ENCODE results near the gene OR13F1. TPM values are rescaled to one million over a fixed set of nuclear protein-coding genes. Genes with fewer than 3 reads are reported as not detected.

The OR13F1 gene, protein sequence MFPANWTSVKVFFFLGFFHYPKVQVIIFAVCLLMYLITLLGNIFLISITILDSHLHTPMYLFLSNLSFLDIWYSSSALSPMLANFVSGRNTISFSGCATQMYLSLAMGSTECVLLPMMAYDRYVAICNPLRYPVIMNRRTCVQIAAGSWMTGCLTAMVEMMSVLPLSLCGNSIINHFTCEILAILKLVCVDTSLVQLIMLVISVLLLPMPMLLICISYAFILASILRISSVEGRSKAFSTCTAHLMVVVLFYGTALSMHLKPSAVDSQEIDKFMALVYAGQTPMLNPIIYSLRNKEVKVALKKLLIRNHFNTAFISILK
- not detected for total RNA-seq

DNA sequence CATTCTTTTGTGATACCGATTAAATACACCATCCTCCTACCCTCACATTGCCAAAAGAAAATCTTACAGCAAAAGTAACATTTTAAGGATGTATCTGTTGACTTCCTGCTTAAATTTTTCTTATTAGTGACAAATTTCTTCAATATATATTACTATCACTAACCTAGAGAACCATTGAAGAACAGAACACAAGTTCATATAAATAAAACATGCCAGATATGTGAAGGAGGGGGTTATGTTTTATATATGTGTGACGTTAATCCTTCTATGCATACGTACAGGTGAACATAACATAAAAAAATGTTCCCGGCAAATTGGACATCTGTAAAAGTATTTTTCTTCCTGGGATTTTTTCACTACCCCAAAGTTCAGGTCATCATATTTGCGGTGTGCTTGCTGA, at the start of gene OR13F1:
TSS of gene OR13F1 (plus strand) at position 301 of the 400 bp plus-strand sequence. CDS start at position 301, 0 bp downstream.
- H3K4me1 ChIP-seq = no peaks in the 10 kb centered on the region
- H3K4me3 ChIP-seq = no peak within 1 kb of the TSS
- H3K9me3 ChIP-seq = no peaks in the 10 kb centered on the region
- no peaks in the 10 kb centered on the region for H3K27me3 ChIP-seq
- H3K27ac ChIP-seq = no peak within 1 kb of the TSS
- TF ChIP-seq, protein P1, sequence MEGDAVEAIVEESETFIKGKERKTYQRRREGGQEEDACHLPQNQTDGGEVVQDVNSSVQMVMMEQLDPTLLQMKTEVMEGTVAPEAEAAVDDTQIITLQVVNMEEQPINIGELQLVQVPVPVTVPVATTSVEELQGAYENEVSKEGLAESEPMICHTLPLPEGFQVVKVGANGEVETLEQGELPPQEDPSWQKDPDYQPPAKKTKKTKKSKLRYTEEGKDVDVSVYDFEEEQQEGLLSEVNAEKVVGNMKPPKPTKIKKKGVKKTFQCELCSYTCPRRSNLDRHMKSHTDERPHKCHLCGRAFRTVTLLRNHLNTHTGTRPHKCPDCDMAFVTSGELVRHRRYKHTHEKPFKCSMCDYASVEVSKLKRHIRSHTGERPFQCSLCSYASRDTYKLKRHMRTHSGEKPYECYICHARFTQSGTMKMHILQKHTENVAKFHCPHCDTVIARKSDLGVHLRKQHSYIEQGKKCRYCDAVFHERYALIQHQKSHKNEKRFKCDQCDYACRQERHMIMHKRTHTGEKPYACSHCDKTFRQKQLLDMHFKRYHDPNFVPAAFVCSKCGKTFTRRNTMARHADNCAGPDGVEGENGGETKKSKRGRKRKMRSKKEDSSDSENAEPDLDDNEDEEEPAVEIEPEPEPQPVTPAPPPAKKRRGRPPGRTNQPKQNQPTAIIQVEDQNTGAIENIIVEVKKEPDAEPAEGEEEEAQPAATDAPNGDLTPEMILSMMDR (IDR thresholded peaks at IDR 0.05) = no peak
- no peaks in the 10 kb centered on the region for H3K36me3 ChIP-seq
- DNase-seq (ENCODE audit: low spot score in 2 of 2) = no peak
- intact Hi-C loops (cut with DNase I) = no loop called here

DNA sequence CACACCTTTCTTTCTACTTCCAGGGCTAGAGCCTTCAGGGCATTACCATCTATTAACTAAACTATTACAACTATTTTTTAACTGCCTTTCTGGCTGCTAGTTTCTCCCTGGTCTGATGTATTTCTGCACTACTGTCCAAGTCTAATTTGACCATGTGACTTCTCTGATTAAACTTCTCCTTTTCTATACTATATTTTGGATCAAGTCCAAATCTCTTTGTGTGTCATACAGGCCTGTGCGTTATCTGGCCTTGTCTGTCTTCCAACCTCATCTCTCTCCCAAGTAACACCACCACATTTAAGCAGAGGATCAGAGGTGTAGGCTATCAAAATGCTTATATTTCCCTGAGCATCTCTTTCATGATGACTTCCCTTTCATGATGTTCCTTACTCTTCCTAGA, 47.2 kb upstream of the OR13F1 start:
- no peak for DNase-seq (ENCODE audit: low spot score in 2 of 2)
- no peaks in the 10 kb centered on the region for H3K9me3 ChIP-seq
- TF ChIP-seq, protein P1 (IDR thresholded peaks at IDR 0.05) = no peak

DNA sequence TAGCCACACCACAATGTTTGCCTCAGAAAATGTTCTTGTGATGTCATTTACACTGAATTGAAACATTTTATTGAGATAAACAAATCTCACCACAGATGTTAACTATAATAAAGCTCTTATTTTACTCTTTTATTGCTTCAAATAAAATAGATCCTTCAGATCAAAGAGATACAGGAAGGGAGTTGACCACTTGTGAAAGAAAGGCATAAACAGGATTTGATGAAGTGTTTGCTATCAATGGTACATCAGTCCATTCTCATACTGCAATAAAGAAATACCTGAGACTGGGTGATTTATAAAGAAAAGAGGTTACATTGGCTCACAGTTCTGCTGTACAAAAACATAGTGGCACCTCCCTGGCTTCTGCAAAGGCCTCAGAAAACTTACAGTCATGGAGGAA, 40.2 kb upstream of the OR13F1 start:
- Histone ChIP-seq H3K4me1 (no peaks in the 10 kb centered on the region), H3K4me3 (no peak overlapping the region), H3K9me3 (peaks cover 0 to 7% of the 10 kb centered on the region in 2 donors), H3K36me3 (no peaks in the 10 kb centered on the region), H3K27me3 (no peaks in the 10 kb centered on the region), H3K27ac (no peak overlapping the region)
- no peak for DNase-seq (ENCODE audit: low spot score in 2 of 2)
- TF ChIP-seq, protein P1 (IDR thresholded peaks at IDR 0.05) = no peak
- intact Hi-C loops (cut with DNase I) = no loop called here

More for the DNA sequence above, 47.2 kb upstream of the OR13F1 start:
- Histone ChIP-seq H3K36me3 (no peaks in the 10 kb centered on the region), H3K27me3 (no peaks in the 10 kb centered on the region), H3K27ac (no peak overlapping the region), H3K4me3 (no peak overlapping the region), H3K4me1 (no peaks in the 10 kb centered on the region)
- intact Hi-C loops (cut with DNase I) = no loop called here

DNA sequence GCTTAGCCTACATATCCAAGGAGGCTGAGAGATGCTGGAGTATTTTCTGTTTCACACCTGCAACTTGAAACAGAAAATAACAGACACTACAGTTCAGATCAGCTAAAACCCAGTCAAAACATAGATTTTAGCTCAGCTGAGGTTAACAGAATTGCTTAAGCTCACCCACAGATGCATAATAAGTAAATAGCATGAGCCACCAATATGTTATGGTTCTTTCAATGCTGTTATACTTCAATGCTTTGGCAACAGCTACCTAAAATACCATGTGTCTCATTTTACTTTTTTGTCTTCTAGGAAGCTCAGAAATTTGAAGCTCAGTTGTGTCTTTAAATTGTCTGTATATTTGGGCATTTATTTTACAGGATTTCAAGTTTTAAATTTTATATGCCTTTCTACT, 35.8 kb upstream of the OR13F1 start:
- H3K4me1 ChIP-seq = no peaks in the 10 kb centered on the region
- peaks cover 0 to 7% of the 10 kb centered on the region in 2 donors for H3K9me3 ChIP-seq
- no peak overlapping the region for H3K27ac ChIP-seq
- intact Hi-C loops (cut with DNase I) = no loop called here
- H3K27me3 ChIP-seq = no peaks in the 10 kb centered on the region
- H3K36me3 ChIP-seq = no peaks in the 10 kb centered on the region
- TF ChIP-seq, protein P1 (IDR thresholded peaks at IDR 0.05) = no peak
- no peak overlapping the region for H3K4me3 ChIP-seq
- DNase-seq (ENCODE audit: low spot score in 2 of 2) = no peak

DNA sequence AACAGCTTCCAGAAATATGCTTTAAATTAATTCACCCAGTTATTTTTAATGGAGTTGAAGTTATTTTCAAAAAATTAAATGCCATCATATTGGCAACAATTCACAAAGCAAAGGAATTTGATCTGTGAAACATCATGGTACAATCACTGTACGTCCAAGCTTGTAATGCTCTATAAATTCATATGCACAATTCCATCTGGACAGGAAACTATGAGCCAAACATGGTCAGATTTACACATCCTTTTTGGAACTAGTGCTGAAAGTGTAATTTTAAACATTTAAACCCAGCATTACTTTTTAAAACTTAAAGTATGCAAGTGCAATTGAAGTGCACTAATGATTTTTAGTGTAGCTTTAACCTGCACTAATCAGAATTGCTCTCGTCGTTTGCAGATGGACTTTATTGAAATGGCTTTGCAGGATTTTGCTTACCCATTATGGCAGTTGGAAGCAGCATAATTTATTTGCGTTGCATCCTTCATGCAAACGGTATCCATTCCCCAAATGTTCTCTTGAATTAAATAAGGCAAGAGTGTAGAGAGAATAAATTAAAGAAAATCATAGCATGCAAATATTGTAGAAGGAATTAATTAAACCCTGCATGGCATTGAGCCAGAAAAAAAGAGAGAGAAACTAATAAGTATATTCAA, 21.0 kb upstream of the OR13F1 start:
- TF ChIP-seq, protein P1 (IDR thresholded peaks at IDR 0.05) = no peak
- H3K36me3 ChIP-seq = no peaks in the 10 kb centered on the region
- H3K27me3 ChIP-seq = no peaks in the 10 kb centered on the region
- DNase-seq (ENCODE audit: low spot score in 2 of 2) = no peak
- H3K9me3 ChIP-seq = no peaks in the 10 kb centered on the region
- no peak overlapping the region for H3K27ac ChIP-seq
- H3K4me1 ChIP-seq = no peaks in the 10 kb centered on the region
- intact Hi-C loops (cut with DNase I) = no loop called here
- no peak overlapping the region for H3K4me3 ChIP-seq
